DND-41 (cell line): ENCODE data around the gene TOLLIP.

Experiments used
- ATAC-seq: fragments of 200-7000 bp; cut with Tn5 transposase; 3 replicates; pipeline ENCODE4 v1.9.1; 2021; ENCODE audit warnings: low read depth; ENCODE audit not compliant: insufficient read depth
- DNase-seq: peaks from one replicate; pipeline ENCODE4 v3.0.0-alpha.2; 2020
- H2AFZ ChIP-seq: 2 replicates; pipeline ENCODE4 v1.6.0; 2012; ENCODE audit warnings: low read depth, low read length
- H3K27ac ChIP-seq: 2 replicates; pipeline ENCODE4 v1.5.1; 2012; ENCODE audit warnings: low read length, inconsistent platforms
- H3K27me3 ChIP-seq: fragments of 200-600 bp; sonication (generic); 2 replicates; pipeline ENCODE4 v1.6.0; 2012; ENCODE audit warnings: low read length, mild to moderate bottlenecking, inconsistent platforms; ENCODE audit not compliant: insufficient read depth, poor library complexity
- H3K36me3 ChIP-seq: 2 replicates; pipeline ENCODE4 v1.5.1; 2012; ENCODE audit warnings: low read length, inconsistent platforms; ENCODE audit not compliant: insufficient read depth
- H3K4me1 ChIP-seq: 2 replicates; pipeline ENCODE4 v1.5.1; 2012; ENCODE audit warnings: mild to moderate bottlenecking, low read length; ENCODE audit not compliant: insufficient read depth
- H3K4me2 ChIP-seq: 2 replicates; pipeline ENCODE4 v1.6.0; 2012; ENCODE audit warnings: mild to moderate bottlenecking, moderate library complexity, low read length, inconsistent platforms; ENCODE audit not compliant: insufficient read depth
- H3K4me3 ChIP-seq, 2 experiments: fragments of 200-600 bp in 1 of 2; shearing (Covaris generic) in 1 of 2; 2 replicates each; pipeline ENCODE4 v1.5.1; 2012 to 2016; ENCODE audit warnings: inconsistent platforms in 2 of 2, low read length in 2 of 2, mild to moderate bottlenecking in 2 of 2, low read depth in 1 of 2, moderate library complexity in 1 of 2
- H3K79me2 ChIP-seq: 2 replicates; pipeline ENCODE4 v1.6.0; 2012; ENCODE audit warnings: low read length, inconsistent platforms; ENCODE audit not compliant: insufficient read depth
- H3K9ac ChIP-seq: 2 replicates; pipeline ENCODE4 v1.6.0; 2012; ENCODE audit warnings: low read depth, mild to moderate bottlenecking, inconsistent platforms, low read length, moderate library complexity
- H3K9me3 ChIP-seq: 2 replicates; pipeline ENCODE4 v1.5.1; 2012; ENCODE audit warnings: low read length, moderate library complexity, mild to moderate bottlenecking, inconsistent platforms; ENCODE audit not compliant: insufficient read depth, severe bottlenecking
- H4K20me1 ChIP-seq: 2 replicates; pipeline ENCODE4 v1.6.0; 2012; ENCODE audit warnings: low read length; ENCODE audit not compliant: insufficient read depth
- CTCF ChIP-seq: IDR thresholded peaks from 2 replicates; pipeline ENCODE4 v1.5.1; 2012; ENCODE audit warnings: borderline replicate concordance, low read length, moderate library complexity, mild to moderate bottlenecking; ENCODE audit not compliant: poor library complexity, severe bottlenecking; ENCODE audit errors: extremely low read depth
- EZH2 ChIP-seq: IDR thresholded peaks from 3 replicates; pipeline ENCODE4 v1.6.1; 2012; ENCODE audit warnings: borderline replicate concordance, low read depth, mild to moderate bottlenecking, moderate library complexity, low read length, inconsistent platforms; ENCODE audit not compliant: severe bottlenecking

TOLLIP gene

DNA sequence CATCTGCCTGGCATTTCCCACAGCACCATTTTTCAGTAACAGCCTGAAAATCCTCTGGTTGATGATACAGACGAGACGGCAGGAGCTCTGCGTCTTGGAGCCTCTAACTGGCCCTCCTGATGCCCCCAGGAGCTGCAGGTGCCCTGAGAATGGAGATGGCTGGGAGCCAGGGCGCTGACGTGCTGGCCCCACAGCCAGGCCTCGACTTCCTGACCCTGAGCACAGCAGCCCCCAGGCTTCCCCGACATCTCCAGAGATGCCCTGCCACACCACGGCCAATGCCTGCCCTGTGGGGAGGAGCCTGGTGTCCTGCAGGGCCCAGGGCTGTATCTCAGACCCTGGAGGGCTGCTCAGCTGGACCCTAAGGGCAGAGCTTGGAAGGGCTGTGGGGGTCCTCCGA is 21.5 kb downstream of the TOLLIP start:
- H3K9me3 ChIP-seq = no peaks in the 10 kb centered on the region
- TF ChIP-seq CTCF (no peak), EZH2 (no peak)
- no peak overlapping the region for H3K9ac ChIP-seq
- H3K79me2 ChIP-seq = peaks cover 6% of the 10 kb centered on the region
- no peaks in the 10 kb centered on the region for H3K27me3 ChIP-seq
- no peak overlapping the region for H3K27ac ChIP-seq
- no peak overlapping the region for H3K4me3 ChIP-seq
- peaks cover 73% of the 10 kb centered on the region for H3K36me3 ChIP-seq
- H4K20me1 ChIP-seq = peaks cover 37% of the 10 kb centered on the region
- ATAC-seq (no peak), DNase-seq (no peak)
- no peaks in the 10 kb centered on the region for H3K4me1 ChIP-seq
- no peak overlapping the region for H3K4me2 ChIP-seq
- H2AFZ ChIP-seq = no peak overlapping the region

DNA sequence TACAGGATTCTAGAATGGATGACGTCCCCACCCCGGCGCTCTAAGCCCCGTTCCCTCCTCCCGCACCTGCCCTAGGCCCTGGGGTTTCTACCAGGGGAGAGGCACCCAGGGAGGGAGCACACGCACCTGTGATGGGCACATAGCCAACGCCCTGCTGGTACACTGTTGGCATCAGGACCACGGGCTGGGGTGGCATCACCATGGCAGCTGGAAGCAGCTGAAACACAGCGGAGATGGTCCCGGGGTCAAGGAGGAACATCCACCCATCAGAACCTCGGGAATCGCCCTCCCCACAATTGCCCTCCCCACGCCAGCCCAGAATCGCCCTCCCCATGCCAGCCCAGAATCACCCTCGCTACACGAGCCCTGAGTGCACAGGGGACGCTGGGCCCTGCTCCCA is 23.6 kb downstream of the TOLLIP start:
- H3K9ac ChIP-seq = no peak overlapping the region
- no peaks in the 10 kb centered on the region for H3K79me2 ChIP-seq
- no peak for ATAC-seq
- no peak overlapping the region for H2AFZ ChIP-seq
- H3K27me3 ChIP-seq = no peaks in the 10 kb centered on the region
- H4K20me1 ChIP-seq = peaks cover 29% of the 10 kb centered on the region
- no peak for DNase-seq
- H3K4me3 ChIP-seq = no peak overlapping the region
- TF ChIP-seq CTCF (no peak), EZH2 (no peak)
- no peaks in the 10 kb centered on the region for H3K9me3 ChIP-seq
- H3K27ac ChIP-seq = no peak overlapping the region
- peaks cover 78% of the 10 kb centered on the region for H3K36me3 ChIP-seq
- no peaks in the 10 kb centered on the region for H3K4me1 ChIP-seq
- no peak overlapping the region for H3K4me2 ChIP-seq

- H3K4me1 ChIP-seq = no peaks in the 10 kb centered on the region
- H3K9me3 ChIP-seq = no peaks in the 10 kb centered on the region
- ATAC-seq (no peak), DNase-seq (no peak)
- TF ChIP-seq CTCF = no peak
- TF ChIP-seq EZH2 = no peak
- no peaks in the 10 kb centered on the region for H3K79me2 ChIP-seq
- no peak overlapping the region for H3K4me2 ChIP-seq
- H3K27me3 ChIP-seq = no peaks in the 10 kb centered on the region
- no peak overlapping the region for H3K9ac ChIP-seq
- H4K20me1 ChIP-seq = peaks cover 23% of the 10 kb centered on the region
- H3K36me3 ChIP-seq = peaks cover 78% of the 10 kb centered on the region
- H2AFZ ChIP-seq = no peak overlapping the region
- H3K27ac ChIP-seq = no peak overlapping the region
- H3K4me3 ChIP-seq = no peak overlapping the region
Observed at GRCh38 chr11:1285316-1285744, 24.1 kb downstream of the TOLLIP start.

- ATAC-seq = no peak
- Histone ChIP-seq H3K27ac (no peak overlapping the region), H3K9me3 (no peaks in the 10 kb centered on the region), H3K9ac (no peak overlapping the region), H3K79me2 (no peaks in the 10 kb centered on the region), H3K4me2 (no peak overlapping the region), H3K36me3 (peaks cover 76% of the 10 kb centered on the region), H3K27me3 (no peaks in the 10 kb centered on the region), H3K4me3 (no peak overlapping the region), H4K20me1 (peaks cover 14% of the 10 kb centered on the region), H3K4me1 (no peaks in the 10 kb centered on the region), H2AFZ (no peak overlapping the region)
- TF ChIP-seq EZH2 (no peak), CTCF (no peak)
- DNase-seq = no peak
Observed at GRCh38 chr11:1283906-1284305, 25.5 kb downstream of the TOLLIP start.
